ENCODE data around the gene ZNF124.
"Not testable (repeated sequence)": the region's sequence is repeated elsewhere in the genome, so short reads cannot be mapped to it uniquely, and the experiment has no call there.

ZNF124 gene

GRCh38 chr1:247171443-247171842, 377 bp downstream of the ZNF124 start:
- not testable (repeated sequence) for DNase-seq

DNA sequence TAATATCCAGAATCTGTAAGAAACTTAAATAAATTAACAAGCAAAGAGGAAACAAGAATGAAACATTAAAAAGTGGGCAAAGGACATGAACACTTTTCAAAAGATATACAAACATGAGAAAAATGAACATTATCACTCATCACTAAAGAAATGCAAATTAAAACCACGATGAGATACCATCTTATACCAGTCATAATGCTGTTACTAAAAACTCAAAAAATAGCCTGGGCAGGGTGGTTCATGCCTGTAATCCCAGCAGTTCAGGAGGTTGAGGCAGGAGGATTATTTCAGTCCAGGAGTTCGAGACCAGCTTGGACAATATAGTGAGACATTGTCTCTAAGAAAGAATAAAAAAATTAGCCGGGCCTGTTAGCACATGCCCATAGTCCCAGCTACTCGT, 6.1 kb downstream of the ZNF124 start:
- no peak for DNase-seq

DNA sequence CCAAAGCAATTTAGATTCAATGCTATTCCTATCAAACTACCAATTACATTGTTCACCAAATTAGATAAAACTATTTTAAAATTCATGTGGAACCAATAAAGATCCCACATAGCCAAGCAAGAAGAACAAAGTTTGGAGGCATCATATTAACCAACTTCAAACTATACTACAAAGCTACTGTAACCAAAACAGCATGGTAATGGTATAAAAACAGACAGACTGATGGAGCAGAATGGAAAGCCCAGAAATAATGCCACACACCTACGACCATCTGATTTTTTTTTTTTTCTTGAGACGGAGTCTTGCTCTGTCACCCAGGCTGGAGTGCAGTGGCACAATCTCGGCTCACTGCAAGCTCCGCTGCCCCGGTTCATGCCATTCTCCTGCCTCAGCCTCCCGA, 7.1 kb downstream of the ZNF124 start:
- DNase-seq: no peak

DNA sequence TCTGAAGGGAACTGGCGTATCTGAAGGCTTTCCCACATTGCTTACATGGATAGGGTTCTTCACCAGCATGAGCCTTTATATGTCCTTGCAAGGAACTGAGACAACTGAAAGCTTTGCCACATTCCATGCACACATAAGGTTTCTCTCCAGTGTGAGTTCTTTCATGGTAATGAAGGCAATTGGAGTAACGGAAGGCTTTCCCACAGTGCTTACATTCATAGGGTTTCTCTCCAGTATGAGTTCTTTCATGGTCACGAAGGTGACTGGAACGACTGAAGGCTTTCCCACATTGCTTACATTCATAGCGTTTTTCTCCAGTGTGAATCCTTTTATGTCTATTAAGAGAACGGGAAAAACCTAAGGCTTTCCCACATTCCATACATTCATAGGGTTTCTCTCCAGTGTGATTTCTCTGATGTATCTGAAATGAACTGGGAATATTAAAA, 15.0 kb downstream of the ZNF124 start:
- DNase-seq: no peak

DNA sequence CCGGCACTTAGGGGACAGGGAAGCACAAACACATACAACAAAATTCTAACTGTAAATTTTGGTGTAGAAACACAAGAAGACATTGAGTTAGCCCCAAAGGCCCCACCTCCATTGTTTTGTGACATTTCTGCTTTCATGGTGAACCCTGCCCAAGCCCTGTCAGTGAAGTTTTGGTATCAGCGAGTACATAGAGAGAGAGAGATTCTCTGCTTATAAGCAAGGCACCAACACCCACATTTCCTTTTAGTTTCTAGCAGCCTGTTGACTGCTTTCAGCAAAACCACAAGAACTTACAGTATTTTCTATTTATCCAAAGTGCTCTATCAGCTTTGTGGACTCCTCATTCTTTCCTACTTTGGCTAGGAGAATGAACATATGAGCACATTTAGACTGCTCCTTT, 24.0 kb downstream of the ZNF124 start:
- no peak for DNase-seq

DNA sequence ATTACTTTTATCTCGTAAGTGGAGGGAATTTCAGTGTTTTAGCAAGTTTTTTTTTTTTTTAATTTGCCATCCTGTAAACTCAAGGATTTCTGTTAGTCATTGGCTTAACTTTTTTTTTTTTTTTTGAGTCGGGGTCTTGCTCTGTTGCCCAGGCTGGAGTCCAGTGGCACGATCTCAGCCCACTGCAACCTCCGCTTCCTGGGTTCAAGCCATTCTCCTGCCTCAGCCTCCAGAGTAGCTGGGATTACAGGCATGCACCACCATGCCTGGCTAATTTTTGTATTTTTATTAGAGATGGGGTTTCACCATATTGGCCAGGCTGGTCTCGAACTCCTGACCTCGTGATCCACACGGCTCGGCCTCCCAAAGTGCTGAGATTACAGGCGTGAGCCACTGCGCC, 24.7 kb downstream of the ZNF124 start:
- not testable (repeated sequence) for DNase-seq

- DNase-seq: no peak
Observed at GRCh38 chr1:247146671-247147070, 25.1 kb downstream of the ZNF124 start.

DNA sequence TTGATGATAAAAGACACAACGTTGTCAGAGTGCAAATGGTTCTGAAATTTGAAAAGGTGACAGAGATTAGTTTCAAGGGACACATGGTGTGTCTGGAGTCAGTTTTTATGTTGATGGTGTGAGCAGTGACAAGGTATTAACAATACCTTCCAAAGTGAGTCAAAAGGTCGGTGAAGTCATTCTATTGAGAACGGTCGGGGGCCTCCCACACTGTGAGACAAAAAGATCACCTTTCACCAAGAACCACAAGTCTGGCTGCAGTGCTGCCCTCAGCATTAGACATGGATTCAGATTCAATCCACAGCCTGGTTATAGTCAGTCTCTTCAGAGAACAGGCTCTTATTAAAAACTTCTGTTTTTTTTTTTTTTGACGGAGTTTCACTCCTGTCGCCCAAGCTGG, 26.5 kb downstream of the ZNF124 start:
- DNase-seq: no peak

GRCh38 chr1:247139557-247139956, 32.3 kb downstream of the ZNF124 start:
- not testable (repeated sequence) for DNase-seq

DNA sequence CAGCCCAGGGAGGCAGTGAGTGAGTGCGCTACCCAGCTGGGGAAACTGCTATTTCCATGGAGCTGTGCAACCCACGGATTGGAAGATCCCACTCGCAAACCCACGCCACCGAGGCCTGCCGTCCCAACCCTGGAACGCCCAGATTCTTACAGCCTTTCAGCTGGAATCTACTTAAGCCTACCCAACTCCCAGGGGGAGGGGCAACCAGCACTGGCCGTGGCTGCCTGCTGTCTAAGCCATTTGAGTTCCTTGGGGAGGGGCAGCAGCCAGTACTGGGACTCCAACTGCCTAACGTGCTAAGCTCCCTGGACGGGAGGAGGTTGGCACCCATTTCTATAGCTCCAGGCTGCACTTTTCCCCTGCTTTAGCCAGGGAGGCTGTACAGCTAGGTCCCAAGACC, 40.6 kb downstream of the ZNF124 start:
- DNase-seq: no peak

- DNase-seq: not testable (repeated sequence)
Observed at GRCh38 chr1:247127519-247128282, 44.1 kb downstream of the ZNF124 start.

DNA sequence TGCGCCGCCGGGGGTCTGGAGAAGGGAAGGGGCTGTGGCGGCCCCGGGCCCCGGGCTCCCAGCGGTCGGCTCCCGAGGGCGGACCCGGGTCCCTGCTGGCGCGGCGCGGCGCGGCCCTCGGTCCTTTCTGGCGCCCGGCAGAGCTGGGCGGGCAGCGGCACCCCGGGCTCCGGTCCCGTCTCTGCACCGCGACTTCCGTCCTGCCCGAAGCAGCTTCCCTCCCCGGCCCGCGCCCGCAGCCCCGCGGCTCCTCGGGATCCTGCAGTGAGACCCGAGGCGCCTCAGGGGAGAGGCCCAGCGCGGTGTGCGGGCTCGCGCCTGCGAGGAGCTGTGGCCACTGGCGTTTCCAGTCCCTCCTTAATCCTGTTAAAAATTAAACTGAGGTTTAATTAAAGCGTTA, 45.2 kb downstream of the ZNF124 start:
- DNase-seq: not testable (repeated sequence)

GRCh38 chr1:247126166-247126565, 45.7 kb downstream of the ZNF124 start:
- not testable (repeated sequence) for DNase-seq

DNA sequence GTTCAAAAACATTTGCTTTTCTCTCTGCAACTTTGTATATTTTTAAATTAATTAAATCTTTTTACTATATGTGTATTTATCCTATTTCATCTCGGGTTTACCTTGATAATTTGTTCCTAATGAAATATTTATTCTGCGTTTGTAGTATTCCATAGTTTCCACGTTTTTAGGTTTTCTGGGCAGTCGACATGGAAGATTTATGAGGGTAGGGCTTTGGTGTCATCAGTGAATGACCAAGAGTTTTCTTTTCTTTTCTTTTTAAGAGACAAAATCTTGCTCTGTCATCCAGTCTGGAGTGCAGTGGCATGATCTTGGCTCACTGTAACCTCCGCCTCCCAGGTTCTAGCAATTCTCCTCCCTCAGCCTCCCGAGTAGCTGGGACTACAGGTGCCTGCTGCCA, 50.4 kb downstream of the ZNF124 start:
- no peak for DNase-seq

GRCh38 chr1:247120408-247120668, 51.5 kb downstream of the ZNF124 start:
- not testable (repeated sequence) for DNase-seq

DNA sequence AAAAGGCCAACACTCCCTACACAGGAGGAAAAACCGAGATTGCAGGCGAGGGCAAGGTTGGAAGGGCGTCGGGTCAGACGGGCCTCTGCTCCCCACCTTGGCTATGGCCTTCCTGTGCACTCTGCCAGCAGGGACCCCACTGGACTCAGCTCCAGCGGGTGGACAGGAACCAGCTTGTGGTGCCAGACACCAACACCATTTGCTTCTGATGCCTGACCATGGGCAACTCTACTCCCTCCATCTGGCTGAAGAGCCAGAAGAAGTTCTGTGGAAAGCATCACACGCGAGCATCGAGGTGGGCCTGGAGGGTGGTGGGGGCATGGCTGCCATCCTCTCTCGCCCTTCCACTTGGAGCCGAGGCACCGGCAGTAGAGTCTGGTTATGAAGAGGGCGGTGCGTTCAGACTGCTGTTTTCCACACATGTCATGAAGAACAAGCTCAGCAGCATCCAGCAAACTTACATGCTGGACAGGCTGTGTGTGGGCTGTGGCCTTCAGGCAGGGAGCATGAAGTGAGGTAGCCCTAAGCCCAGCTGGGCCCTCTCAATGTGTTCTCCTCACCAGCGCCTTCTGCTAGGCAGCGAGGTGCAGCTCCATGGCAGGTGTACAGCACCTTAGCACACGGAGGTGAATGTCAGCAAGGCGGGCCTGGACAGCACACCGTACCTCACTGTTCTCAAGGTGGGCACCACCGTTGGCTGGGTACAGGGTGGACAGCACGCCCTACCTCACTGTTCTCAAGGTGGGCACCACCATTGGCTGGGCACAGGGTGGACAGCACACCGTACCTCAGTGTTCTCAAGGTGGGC, 52.0 kb downstream of the ZNF124 start:
- DNase-seq: no peak

- DNase-seq: peak in 1 of 3 experiments; percentile 13
Observed at GRCh38 chr1:247118946-247119446, 52.8 kb downstream of the ZNF124 start.

GRCh38 chr1:247115545-247115944, 56.3 kb downstream of the ZNF124 start:
- no peak for DNase-seq

DNA sequence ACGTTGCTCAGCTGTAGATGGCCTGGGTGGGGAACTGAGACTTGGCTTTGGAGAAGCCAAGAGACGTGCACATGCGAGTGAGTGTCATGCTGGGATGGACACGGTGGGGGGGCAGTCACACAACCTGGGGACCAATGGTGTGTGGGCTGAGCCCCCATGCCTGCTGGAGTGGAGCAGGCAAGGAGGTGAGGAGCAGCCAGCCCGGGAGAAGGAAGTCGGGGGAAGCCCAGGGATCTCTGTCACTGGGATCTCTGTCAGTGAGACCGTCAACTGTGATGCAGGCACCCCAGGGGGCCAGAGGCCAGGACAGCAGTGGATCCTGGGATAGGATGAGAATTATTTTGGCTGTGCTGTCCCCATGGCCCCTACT, 56.7 kb downstream of the ZNF124 start:
- no peak for DNase-seq

DNA sequence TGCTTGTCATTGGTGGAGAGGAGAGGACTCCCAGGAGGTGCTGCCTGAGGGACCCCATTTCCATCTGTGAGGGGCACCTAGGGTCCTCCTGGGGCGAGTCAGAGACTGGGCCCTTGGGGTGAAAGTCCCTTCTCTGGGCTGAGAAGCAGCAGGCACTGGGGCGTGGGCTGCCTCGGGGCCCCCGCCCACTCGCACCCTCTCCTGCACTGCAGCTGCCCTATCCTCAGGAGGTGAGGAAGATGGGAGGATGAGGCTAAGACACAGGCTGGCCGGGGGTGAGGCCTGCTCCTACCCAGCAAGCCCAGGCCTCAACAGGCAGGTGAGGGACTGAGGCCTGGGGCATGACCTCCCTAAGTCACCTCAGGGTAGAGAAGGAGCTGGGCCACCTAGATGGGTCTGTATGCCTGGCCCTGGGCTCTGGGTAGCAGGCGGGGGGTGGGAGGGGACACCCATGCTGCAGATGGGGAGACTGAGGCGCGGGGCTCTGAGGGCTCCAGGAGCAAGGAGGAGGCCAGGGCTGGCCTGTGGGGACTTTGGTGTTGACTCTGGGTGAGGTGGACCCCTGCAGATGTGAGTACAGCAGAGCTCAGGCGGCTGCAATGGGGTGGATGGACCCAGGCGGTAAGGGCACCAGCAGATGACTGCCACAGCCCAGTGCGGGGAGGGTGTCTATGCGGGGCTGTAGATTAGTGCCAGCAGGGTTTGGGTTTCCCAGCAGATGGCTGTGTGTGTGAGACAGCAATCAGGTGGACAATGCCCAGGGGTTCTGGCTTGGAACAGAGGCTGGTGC, 57.3 kb downstream of the ZNF124 start:
- no peak for DNase-seq

DNA sequence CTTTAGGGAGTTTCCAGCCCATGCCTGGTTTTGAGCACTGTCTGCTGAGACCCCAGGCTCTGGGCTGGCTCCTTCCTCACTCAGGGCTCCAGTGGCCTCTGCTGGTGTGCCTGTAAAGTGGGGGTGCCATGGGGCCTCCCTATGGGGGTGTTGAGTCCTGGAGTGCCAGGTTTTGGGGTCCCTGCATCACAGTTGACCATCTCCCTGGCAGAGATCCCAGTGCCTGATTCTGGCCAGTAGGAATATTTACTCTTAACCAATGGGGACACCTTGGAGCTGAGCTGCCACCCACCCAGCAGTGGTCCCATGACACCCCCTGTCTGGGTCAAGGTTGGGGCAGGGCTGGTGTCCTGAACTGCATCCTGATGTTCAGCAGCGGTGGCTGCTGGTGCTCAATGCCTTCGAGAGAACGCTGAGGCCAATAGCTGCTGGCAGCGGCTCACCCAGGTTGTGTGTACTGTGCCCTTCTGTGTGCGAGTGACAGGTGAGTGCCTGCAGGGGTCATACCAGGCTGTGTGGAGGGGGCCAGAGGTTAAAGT, 58.0 kb downstream of the ZNF124 start:
- DNase-seq: no peak

DNA sequence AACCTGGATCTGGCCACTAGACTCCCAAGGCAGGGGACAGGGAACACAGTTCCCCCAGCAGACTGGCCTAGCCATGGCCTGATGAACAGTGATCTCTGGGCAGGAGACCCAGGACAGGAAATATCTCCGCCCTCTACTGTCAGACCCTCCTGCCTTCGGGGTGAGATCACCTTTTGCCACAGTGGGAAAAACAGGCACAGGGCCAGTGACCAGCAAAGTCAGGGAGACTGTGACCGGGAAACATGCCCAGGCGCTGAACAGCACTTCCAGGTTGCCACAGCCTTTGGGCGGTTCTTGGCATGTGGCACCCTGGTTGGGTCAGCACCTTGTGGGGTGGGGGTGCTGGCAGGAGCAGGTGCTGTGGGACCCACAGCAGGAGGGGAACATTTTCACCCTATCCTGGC, 58.7 kb downstream of the ZNF124 start:
- no peak for DNase-seq

DNA sequence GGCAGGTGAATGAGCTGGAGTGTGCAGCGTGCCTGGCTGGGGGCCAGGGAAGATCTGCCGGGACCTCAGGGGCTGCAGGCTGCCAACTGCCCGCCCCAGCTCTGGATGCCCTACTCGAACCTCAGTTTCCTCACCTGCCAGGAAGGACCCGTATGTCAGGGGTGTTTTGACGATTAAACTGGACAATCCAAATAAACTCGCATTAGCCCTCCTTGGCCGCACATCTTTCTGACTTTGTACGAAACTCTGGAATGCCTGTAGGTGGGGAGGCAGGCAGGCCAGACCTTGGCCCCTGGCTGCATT, 59.4 kb downstream of the ZNF124 start:
- no peak for DNase-seq

Measured in NCI-H1417 (cell line).